B cell (primary cell): ENCODE measurements around the gene LSM12. TPM values are rescaled to one million over a fixed set of nuclear protein-coding genes. Genes with fewer than 3 reads are reported as not detected.

Source experiments
- ATAC-seq: fragments of 200-7000 bp; cut with Tn5 transposase; one replicate; pipeline ENCODE4 v1.10.0; 2021; ENCODE audit warnings: low read depth, mild to moderate bottlenecking, moderate number of reproducible peaks, moderate library complexity
- CTCF ChIA-PET: fragments of 350-600 bp; sonication (Branson Sonifier 250); formaldehyde crosslinking; loops from one replicate; lab custom pipeline; 2021; ENCODE audit warnings: antibody characterized with exemption, inconsistent platforms; lab: Charles Lee
- POLR2A ChIA-PET: fragments of 350-600 bp; sonication (Branson Sonifier 250); formaldehyde crosslinking; loops from one replicate; lab custom pipeline; 2021; ENCODE audit warnings: antibody characterized with exemption; lab: Charles Lee
- DNase-seq: peaks from one replicate; pipeline ENCODE4 v3.0.0; 2013
- H2AFZ ChIP-seq: 2 replicates; pipeline ENCODE4 v1.6.1; 2012; ENCODE audit warnings: mild to moderate bottlenecking, low read depth, low read length; ENCODE audit not compliant: insufficient read depth, poor library complexity, severe bottlenecking
- H3K27ac ChIP-seq, 2 donors: 1 replicate in 1 of 2; 2 replicates in 1 of 2; pipeline ENCODE4 v1.5.1; 2012 to 2013; ENCODE audit warnings: low read length in 2 of 2, mild to moderate bottlenecking in 2 of 2, moderate library complexity in 1 of 2
- H3K27me3 ChIP-seq, 4 experiments: fragments of 200-600 bp in 1 of 4; sonication (generic) in 1 of 4; replicated peaks in 1 of 4; 1 replicate in 2 of 4; 2 replicates in 2 of 4; pipeline versions ENCODE4 v1.6.1 to v1.7.0; 2013 to 2016; ENCODE audit warnings: low read length in 3 of 4, mild to moderate bottlenecking in 2 of 4, mixed read lengths in 1 of 4, moderate library complexity in 1 of 4; ENCODE audit not compliant: insufficient read depth in 4 of 4, control insufficient read depth in 3 of 4; ENCODE audit errors: control extremely low read depth in 1 of 4
- H3K36me3 ChIP-seq, 2 experiments: replicated peaks in 1 of 2; 1 replicate in 1 of 2; 2 replicates in 1 of 2; pipeline versions ENCODE4 v1.6.1 to v1.7.1; 2013; ENCODE audit warnings: low read length in 1 of 2; ENCODE audit not compliant: insufficient read depth in 2 of 2, control insufficient read depth in 1 of 2; ENCODE audit errors: control extremely low read depth in 1 of 2, extremely low read depth in 1 of 2
- H3K4me1 ChIP-seq, 2 donors: fragments of 200-600 bp in 1 of 2; sonication (generic) in 1 of 2; 1 replicate in 1 of 2; 2 replicates in 1 of 2; pipeline versions ENCODE4 v1.5.1 to v1.6.1; 2013 to 2017; ENCODE audit warnings: low read length in 2 of 2; ENCODE audit not compliant: control insufficient read depth in 2 of 2, insufficient read depth in 2 of 2
- H3K4me2 ChIP-seq: replicated peaks from 2 replicates; pipeline ENCODE3; 2012; ENCODE audit warnings: mild to moderate bottlenecking, low read depth, low read length; ENCODE audit not compliant: poor library complexity, severe bottlenecking
- H3K4me3 ChIP-seq, 5 experiments: fragments of 200-600 bp in 1 of 5; sonication (generic) in 1 of 5; 1 replicate in 3 of 5; 2 replicates in 2 of 5; pipeline versions ENCODE4 v1.5.1 to v1.7.0; 2011 to 2016; ENCODE audit warnings: low read length in 4 of 5, mild to moderate bottlenecking in 4 of 5, low read depth in 2 of 5, control low read depth in 1 of 5, moderate library complexity in 1 of 5; ENCODE audit not compliant: insufficient read depth in 1 of 5; ENCODE audit errors: control extremely low read depth in 1 of 5, extremely low read depth in 1 of 5
- H3K79me2 ChIP-seq: fragments of 200-600 bp; sonication (generic); one replicate; pipeline ENCODE4 v1.6.0; 2016; ENCODE audit warnings: low read length; ENCODE audit not compliant: control insufficient read depth, insufficient read depth
- H3K9ac ChIP-seq: fragments of 200-600 bp; sonication (generic); 2 replicates; pipeline ENCODE4 v1.6.1; 2017; ENCODE audit warnings: mild to moderate bottlenecking, low read length, moderate library complexity
- H3K9me3 ChIP-seq, 3 donors: one replicate each; pipeline versions ENCODE4 v1.6.1 to v1.7.1; 2013; ENCODE audit warnings: low read length in 2 of 3; ENCODE audit not compliant: control insufficient read depth in 2 of 3, insufficient read depth in 1 of 3; ENCODE audit errors: control extremely low read depth in 1 of 3
- H4K20me1 ChIP-seq: 2 replicates; pipeline ENCODE4 v1.6.0; 2012; ENCODE audit warnings: mild to moderate bottlenecking, low read length; ENCODE audit not compliant: insufficient read depth, control insufficient read depth, poor library complexity, severe bottlenecking
- H3K27ac Mint-ChIP-seq: one replicate; pipeline ENCODE4 v1.8.0; 2021; ENCODE audit warnings: mixed read lengths
- H3K27me3 Mint-ChIP-seq: one replicate; pipeline ENCODE4 v1.8.0; 2021; ENCODE audit warnings: mixed read lengths
- H3K4me1 Mint-ChIP-seq: one replicate; pipeline ENCODE4 v1.8.0; 2021; ENCODE audit warnings: mixed read lengths
- H3K4me3 Mint-ChIP-seq: one replicate; pipeline ENCODE4 v1.8.0; 2021; ENCODE audit warnings: mixed read lengths
- H3K9me3 Mint-ChIP-seq: one replicate; pipeline ENCODE4 v1.8.0; 2022; ENCODE audit warnings: mixed read lengths; ENCODE audit not compliant: insufficient read depth
- CTCF ChIP-seq: fragments of 200-600 bp; IDR thresholded peaks from one replicate; pipeline ENCODE4 v1.8.0; 2022; ENCODE audit warnings: antibody characterized with exemption, mild to moderate bottlenecking
- EZH2 ChIP-seq: IDR thresholded peaks from 2 replicates; pipeline ENCODE4 v1.6.1; 2012; ENCODE audit warnings: borderline replicate concordance, low read depth, mild to moderate bottlenecking, moderate library complexity, low read length; ENCODE audit not compliant: insufficient read depth, poor library complexity, severe bottlenecking
- WGBS: methylation state at CpG from one replicate; pipeline ENCODE4 v1.1.5; 2013; ENCODE audit warnings: missing lambda C conversion rate; ENCODE audit not compliant: insufficient coverage; 5-methylcytosine and 5-hydroxymethylcytosine counted together
- intact Hi-C: fragments of 100-400 bp; cut with micrococcal nuclease; formaldehyde crosslinking; loops from one replicate; pipeline ENCODE4 v1.10.0; 2022
- polyA plus RNA-seq: library from polyadenylated mRNA; depleted of rRNA; stranded (reverse); fragments of >200 nt; gene quantifications from 2 replicates; pipeline ENCODE4 v1.2.3, GENCODE V29; 2012
- total RNA-seq, 2 donors: library from RNA; stranded (reverse); fragments of 120-200 nt in 1 of 2; gene quantifications; 1 replicate in 1 of 2; 2 replicates in 1 of 2; pipeline versions ENCODE4 v1.2.3 to v1.2.4, GENCODE V29; 2013 to 2022

Gene LSM12
- total and polyA plus RNA-seq, 2 donors (not counting 1 experiment from before 2014, with no cell fraction given) = 16.8 to 31.2 TPM

- H3K27me3 Mint-ChIP-seq = no peaks in the 10 kb centered on the region
- no peaks in the 10 kb centered on the region for H3K4me1 Mint-ChIP-seq
- no peaks in the 10 kb centered on the region for H3K9me3 ChIP-seq
- no peak overlapping the region for H3K9ac ChIP-seq
- CTCF ChIA-PET = interaction anchor here (0.5 to 1.0 kb wide), 3 partner anchors 11 to 508 kb away, joined by 3 read pairs; no protein-coding TSS in a partner anchor
- ATAC-seq (no peak), DNase-seq (no peak)
- H3K27ac ChIP-seq = no peak overlapping the region
- no peak overlapping the region for H3K27ac Mint-ChIP-seq
- intact Hi-C loops = no loop called here
- peaks cover 1 to 73% of the 10 kb centered on the region in 2 experiments for H3K36me3 ChIP-seq
- no peaks in the 10 kb centered on the region for H4K20me1 ChIP-seq
- no peaks in the 10 kb centered on the region for H3K9me3 Mint-ChIP-seq
- H3K4me3 Mint-ChIP-seq = no peak overlapping the region
- H3K4me2 ChIP-seq = no peak overlapping the region
- WGBS = 94% methylated on average over 8 of the region's 12 CpGs
- POLR2A ChIA-PET = interaction anchor here (1.3 kb wide), 1 partner anchor 40 kb away, joined by 3 read pairs; the partner anchor contains the start of gene HDAC5
- no peak overlapping the region for H2AFZ ChIP-seq
- peaks cover 2% of the 10 kb centered on the region for H3K79me2 ChIP-seq
- TF ChIP-seq CTCF = no peak
- TF ChIP-seq EZH2 = no peak
- H3K27me3 ChIP-seq = no peaks in the 10 kb centered on the region
- H3K4me3 ChIP-seq = no peak overlapping the region
- no peaks in the 10 kb centered on the region for H3K4me1 ChIP-seq
Observed at GRCh38 chr17:44083250-44083849, 16.9 kb upstream of the LSM12 start.

GRCh38 chr17:44082256-44082927 lies 15.9 kb upstream of the LSM12 start:
- Mint-ChIP-seq H3K9me3 (no peaks in the 10 kb centered on the region), H3K27ac (no peak overlapping the region), H3K27me3 (no peaks in the 10 kb centered on the region), H3K4me1 (no peaks in the 10 kb centered on the region), H3K4me3 (no peak overlapping the region)
- H3K4me2 ChIP-seq = no peak overlapping the region
- H2AFZ ChIP-seq = no peak overlapping the region
- no peak for TF ChIP-seq EZH2
- no peak for TF ChIP-seq CTCF
- no peaks in the 10 kb centered on the region for H4K20me1 ChIP-seq
- DNase-seq (no peak), ATAC-seq (no peak)
- intact Hi-C loops = no loop called here
- 95% methylated on average over 14 of the region's 21 CpGs for WGBS
- H3K36me3 ChIP-seq = peaks cover 1 to 76% of the 10 kb centered on the region in 2 experiments
- no peaks in the 10 kb centered on the region for H3K79me2 ChIP-seq
- ChIA-PET POLR2A (interaction anchor here (1.3 kb wide), 1 partner anchor 41 kb away, joined by 3 read pairs; the partner anchor contains the start of gene HDAC5), CTCF (interaction anchor here (0.6 to 1.4 kb wide), 2 partner anchors 140 to 172 kb away, joined by 3 read pairs; no protein-coding TSS in a partner anchor)
- H3K9me3 ChIP-seq = no peaks in the 10 kb centered on the region
- no peak overlapping the region for H3K9ac ChIP-seq
- H3K27me3 ChIP-seq = no peaks in the 10 kb centered on the region
- H3K27ac ChIP-seq = no peak overlapping the region
- H3K4me3 ChIP-seq = no peak overlapping the region
- H3K4me1 ChIP-seq = no peaks in the 10 kb centered on the region
